AG20443 (cell line): ENCODE results near the gene SYP.
"Not testable (repeated sequence)": the region's sequence is repeated elsewhere in the genome, so short reads cannot be mapped to it uniquely, and the experiment has no call there.

Source experiments
- DNase-seq: peaks from one replicate; pipeline ENCODE4 v3.0.0; 2012; ENCODE audit warnings: low spot score, mixed read lengths

SYP gene

GRCh38 chrX:49189606-49190005, 10.4 kb downstream of the SYP start:
- no peak for DNase-seq

- no peak for DNase-seq
Observed at GRCh38 chrX:49188468-49189076, 11.4 kb downstream of the SYP start.

- no peak for DNase-seq
Observed at GRCh38 chrX:49187526-49187925, 12.5 kb downstream of the SYP start.

GRCh38 chrX:49187028-49187394, 13.0 kb downstream of the SYP start:
- DNase-seq: no peak

- peak; percentile 63 for DNase-seq
Observed at GRCh38 chrX:49186125-49187027, 13.6 kb downstream of the SYP start, which contains the start of gene PRICKLE3. Gene PRICKLE3 (minus strand): TSS chrX:49186373. CDS start chrX:49186297, 76 bp downstream.

GRCh38 chrX:49184294-49185281, 15.4 kb downstream of the SYP start:
- peak; percentile 82 for DNase-seq

GRCh38 chrX:49183701-49184281, 16.2 kb downstream of the SYP start:
- no peak for DNase-seq

GRCh38 chrX:49179358-49179757, 20.6 kb downstream of the SYP start:
- no peak for DNase-seq

GRCh38 chrX:49178537-49178936, 21.5 kb downstream of the SYP start:
- DNase-seq: no peak

GRCh38 chrX:49177873-49178480, 22.0 kb downstream of the SYP start:
- no peak for DNase-seq

- no peak for DNase-seq
Observed at GRCh38 chrX:49177338-49177833, 22.6 kb downstream of the SYP start.

GRCh38 chrX:49176421-49177326, 23.3 kb downstream of the SYP start:
- DNase-seq: no peak

GRCh38 chrX:49175435-49176274, 24.3 kb downstream of the SYP start:
- no peak for DNase-seq

GRCh38 chrX:49174723-49175122, 25.3 kb downstream of the SYP start:
- no peak for DNase-seq

- not testable (repeated sequence) for DNase-seq
Observed at GRCh38 chrX:49173544-49173943, 26.4 kb downstream of the SYP start.

GRCh38 chrX:49172280-49172780, 27.7 kb downstream of the SYP start:
- peak; percentile 64 for DNase-seq

GRCh38 chrX:49171752-49172279, 28.2 kb downstream of the SYP start, which contains the start of gene PLP2:
Gene PLP2 (plus strand): TSS chrX:49171898. CDS start chrX:49172001, 103 bp downstream.
- DNase-seq: peak; percentile 51

- DNase-seq: no peak
Observed at GRCh38 chrX:49167740-49168108, 32.3 kb downstream of the SYP start.
